Gastroesophageal sphincter (tissue), 3 donors: ENCODE data around the gene VTI1A.

Experiments used
- CTCF ChIP-seq, 4 experiments: fragments of 200-600 bp in 2 of 4; fragments of 450-650 bp in 2 of 4; sonication (generic) in 1 of 4; IDR thresholded peaks; one replicate each; pipeline ENCODE4 v1.5.1; 2017 to 2019; ENCODE audit warnings: antibody characterized with exemption in 4 of 4, mild to moderate bottlenecking in 2 of 4, moderate library complexity in 2 of 4
- EP300 ChIP-seq: sonication (generic); formaldehyde crosslinking; IDR thresholded peaks from one replicate; pipeline ENCODE4 v1.6.1; 2017; ENCODE audit warnings: antibody characterized with exemption, mild to moderate bottlenecking
- POLR2A ChIP-seq, 2 donors: fragments of 450-650 bp; IDR thresholded peaks; one replicate each; pipeline ENCODE4 v1.6.1; 2017; ENCODE audit warnings: antibody characterized with exemption in 2 of 2, mild to moderate bottlenecking in 2 of 2, moderate library complexity in 1 of 2
- POLR2AphosphoS5 ChIP-seq: sonication (generic); formaldehyde crosslinking; IDR thresholded peaks from one replicate; pipeline ENCODE4 v1.6.1; 2017; ENCODE audit warnings: antibody characterized with exemption

DNA sequence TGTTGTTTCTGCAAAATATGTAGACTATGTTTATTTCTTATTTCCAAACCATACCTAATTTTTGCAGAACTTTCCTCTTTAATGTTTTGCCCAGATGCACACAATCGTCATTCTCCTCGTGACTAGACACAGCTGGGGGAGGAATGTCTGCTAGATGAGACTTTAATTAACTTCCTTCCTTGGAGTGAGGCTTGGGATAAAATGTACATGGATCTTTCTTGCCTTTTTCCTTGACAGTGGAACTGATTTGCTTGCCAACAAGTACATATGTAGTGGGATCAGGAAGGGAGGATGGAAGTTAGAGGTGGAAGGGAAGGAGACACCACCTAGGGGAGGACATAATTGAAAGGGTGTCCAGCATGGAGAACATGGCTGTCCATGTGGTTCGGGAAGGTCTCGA lies 172.5 kb downstream of the VTI1A start:
- TF ChIP-seq CTCF (IDR thresholded peaks at IDR 0.05) (no peak), POLR2AphosphoS5 (no peak), EP300 (no peak), POLR2A (IDR thresholded peaks at IDR 0.05) (no peak)
